Activated CD4-positive, alpha-beta memory T cell treated with anti-CD3 and anti-CD28 coated beads for 36 hours (primary cell): Measurements from ENCODE around the gene SURF1. TPM values are rescaled to one million over a fixed set of nuclear protein-coding genes. Genes with fewer than 3 reads are reported as not detected.

Experiments used
- CTCF ChIA-PET: fragments of 350-600 bp; sonication (Branson Sonifier 250); formaldehyde crosslinking; loops from one replicate; lab custom pipeline; 2021; ENCODE audit warnings: antibody characterized with exemption, inconsistent platforms; lab: Charles Lee
- POLR2A ChIA-PET: fragments of 350-600 bp; sonication (Branson Sonifier 250); formaldehyde crosslinking; loops from one replicate; lab custom pipeline; 2021; ENCODE audit warnings: antibody characterized with exemption; lab: Charles Lee
- DNase-seq: peaks from one replicate; pipeline ENCODE4 v3.0.0-alpha.2; 2020
- H3K27ac Mint-ChIP-seq: one replicate; pipeline ENCODE4 v1.8.0; 2021; ENCODE audit warnings: mixed read lengths
- H3K27me3 Mint-ChIP-seq: one replicate; pipeline ENCODE4 v1.8.0; 2021; ENCODE audit warnings: mixed read lengths
- H3K36me3 Mint-ChIP-seq: one replicate; pipeline ENCODE4 v1.8.0; 2021; ENCODE audit warnings: mixed read lengths
- H3K4me1 Mint-ChIP-seq: one replicate; pipeline ENCODE4 v1.8.0; 2021; ENCODE audit warnings: low read depth, mixed read lengths
- H3K4me3 Mint-ChIP-seq: one replicate; pipeline ENCODE4 v1.8.0; 2021; ENCODE audit warnings: mild to moderate bottlenecking, mixed read lengths
- H3K9me3 Mint-ChIP-seq: one replicate; pipeline ENCODE4 v1.8.0; 2021; ENCODE audit warnings: mixed read lengths
- intact Hi-C: fragments of 100-400 bp; cut with micrococcal nuclease; formaldehyde crosslinking; loops from one replicate; pipeline ENCODE4 v1.15.1; 2023
- total RNA-seq, 2 experiments: library from RNA; stranded (reverse); gene quantifications; one replicate each; pipeline ENCODE4 v1.2.3, GENCODE V29; 2021

SURF1 gene
- total RNA-seq, 2 experiments from 2014 or later, result 24.7 to 26.0 TPM

DNA sequence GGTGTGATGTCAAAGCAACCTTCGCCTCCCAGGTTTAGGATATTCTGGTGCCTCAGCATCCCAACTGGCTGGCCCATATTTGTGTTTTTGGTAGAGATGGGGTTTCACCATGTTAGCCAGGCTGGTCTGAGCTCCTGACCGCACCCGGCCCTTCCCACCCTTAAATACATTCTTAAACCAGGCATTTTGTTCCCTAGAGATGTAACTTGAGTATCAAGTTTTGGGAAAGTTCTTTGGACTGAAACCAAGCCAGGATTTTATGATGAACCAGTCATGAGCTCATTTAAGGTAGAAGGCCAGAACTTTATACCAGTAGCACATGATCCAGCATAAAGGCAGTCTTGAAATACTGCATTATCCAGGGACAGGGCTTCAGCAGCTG is 4.8 kb downstream of the SURF1 start:
- Mint-ChIP-seq H3K4me1 (peaks cover 45% of the 10 kb centered on the region), H3K9me3 (no peaks in the 10 kb centered on the region), H3K27ac (peak overlapping the region; percentile 48), H3K27me3 (no peaks in the 10 kb centered on the region), H3K36me3 (peaks cover 52% of the 10 kb centered on the region), H3K4me3 (no peak overlapping the region)
- ChIA-PET POLR2A (interaction anchor here (1.7 to 14.0 kb wide), 2 partner anchors 12 to 17 kb away, joined by 4 to 381 read pairs; no protein-coding TSS in a partner anchor), CTCF (interaction anchor here (0.7 to 8.0 kb wide), 6 partner anchors 10 to 170 kb away, joined by 3 to 76 read pairs (median 4); no protein-coding TSS in a partner anchor)
- intact Hi-C loops, result loop anchor here (10.0 kb wide), 2 partner anchors 53 to 133 kb away; no protein-coding TSS in a partner anchor
- DNase-seq, result no peak

DNA sequence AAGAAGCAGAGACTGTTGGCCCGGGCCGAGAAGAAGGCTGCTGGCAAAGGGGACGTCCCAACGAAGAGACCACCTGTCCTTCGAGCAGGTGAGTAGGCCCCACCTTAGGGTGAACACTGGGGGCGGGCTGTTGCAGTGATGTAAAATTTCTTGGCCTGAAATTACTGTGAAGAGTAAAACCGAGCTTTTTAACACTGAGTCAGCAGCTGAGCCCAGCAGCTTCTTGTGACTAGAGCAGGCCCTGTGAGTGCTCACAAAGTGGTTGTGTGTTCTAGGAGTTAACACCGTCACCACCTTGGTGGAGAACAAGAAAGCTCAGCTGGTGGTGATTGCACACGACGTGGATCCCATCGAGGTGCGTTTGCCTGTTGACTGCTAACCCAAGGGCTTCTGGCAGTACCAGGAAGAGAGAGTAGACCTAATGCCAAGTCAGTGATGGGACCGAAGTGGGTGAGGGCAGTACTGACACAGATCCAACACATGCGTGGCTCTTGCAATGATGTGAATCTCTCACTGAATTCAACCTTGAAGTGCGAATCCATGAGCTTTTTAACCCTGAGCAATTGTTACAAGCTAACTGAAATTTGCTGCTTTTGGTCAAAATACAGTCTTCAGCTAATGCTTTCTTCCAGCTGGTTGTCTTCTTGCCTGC is 6.2 kb downstream of the SURF1 start:
- intact Hi-C loops, result loop anchor here (5.0 to 10.0 kb wide), 4 partner anchors 55 to 998 kb away; partner anchors contain the start of gene SETX
- Mint-ChIP-seq H3K9me3 (no peaks in the 10 kb centered on the region), H3K27me3 (no peaks in the 10 kb centered on the region), H3K4me1 (peaks cover 46% of the 10 kb centered on the region), H3K27ac (peak overlapping the region; percentile 98), H3K4me3 (peak overlapping the region; percentile 97), H3K36me3 (peaks cover 55% of the 10 kb centered on the region)
- ChIA-PET CTCF (interaction anchor here (0.7 to 8.0 kb wide), 4 partner anchors 9 to 22 kb away, joined by 3 to 76 read pairs (median 8); no protein-coding TSS in a partner anchor), POLR2A (interaction anchor here (1.4 to 14.0 kb wide), 2 partner anchors 10 to 19 kb away, joined by 4 to 381 read pairs; no protein-coding TSS in a partner anchor)
- peak; percentile 69 for DNase-seq

DNA sequence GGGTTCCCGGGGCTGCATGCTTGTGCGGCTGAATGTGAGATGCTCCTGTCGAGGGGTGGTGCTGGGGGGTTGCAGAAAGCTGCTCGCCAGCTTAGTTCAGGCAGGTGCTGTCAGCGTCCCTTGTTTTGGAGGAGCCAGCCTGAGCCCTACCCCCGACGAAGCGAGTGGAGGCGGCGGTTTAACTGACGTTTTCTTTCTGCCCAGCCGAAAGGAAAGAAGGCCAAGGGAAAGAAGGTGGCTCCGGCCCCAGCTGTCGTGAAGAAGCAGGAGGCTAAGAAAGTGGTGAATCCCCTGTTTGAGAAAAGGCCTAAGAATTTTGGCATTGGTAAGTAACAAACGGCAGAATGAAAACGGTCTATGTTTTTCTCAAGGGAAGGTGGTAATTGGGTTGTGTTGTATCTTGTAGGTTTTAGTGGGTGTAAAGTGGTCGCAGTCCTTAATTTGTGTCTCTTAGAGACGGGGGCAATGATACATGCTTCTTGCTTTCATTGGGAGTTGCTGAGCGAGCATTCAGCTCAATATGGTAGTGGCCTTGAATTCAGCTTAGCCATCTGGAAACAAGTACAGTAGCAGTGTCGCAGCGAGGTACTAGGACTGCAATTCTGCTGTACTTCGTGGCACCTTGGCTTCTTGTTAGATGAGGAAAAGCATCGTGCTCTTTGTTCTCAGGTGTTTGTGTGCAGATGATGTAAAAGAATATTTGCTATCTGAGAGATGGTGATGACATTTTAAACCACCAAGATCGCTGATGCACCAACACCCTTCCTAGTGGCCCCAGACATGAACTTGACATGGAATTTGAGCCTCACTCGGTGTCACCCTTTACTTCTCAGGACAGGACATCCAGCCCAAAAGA is 7.3 kb downstream of the SURF1 start:
- POLR2A ChIA-PET, result interaction anchor here (1.0 to 14.0 kb wide), 7 partner anchors 8 to 53 kb away, joined by 3 to 381 read pairs (median 8); partner anchors contain the start of genes STKLD1, SURF1 and SURF2
- no peaks in the 10 kb centered on the region for H3K9me3 Mint-ChIP-seq
- peak overlapping the region; percentile 98 for H3K27ac Mint-ChIP-seq
- peaks cover 38% of the 10 kb centered on the region for H3K4me1 Mint-ChIP-seq
- H3K36me3 Mint-ChIP-seq, result peaks cover 55% of the 10 kb centered on the region
- no peaks in the 10 kb centered on the region for H3K27me3 Mint-ChIP-seq
- CTCF ChIA-PET, result interaction anchor here (1.2 to 8.0 kb wide), 3 partner anchors 10 to 55 kb away, joined by 3 to 76 read pairs (median 5); no protein-coding TSS in a partner anchor
- DNase-seq, result no peak
- H3K4me3 Mint-ChIP-seq, result peak overlapping the region; percentile 97
- intact Hi-C loops, result loop anchor here (1.0 to 5.0 kb wide), 6 partner anchors 7 to 997 kb away; partner anchors contain the start of genes SETX, STKLD1, SURF1 and SURF2

DNA sequence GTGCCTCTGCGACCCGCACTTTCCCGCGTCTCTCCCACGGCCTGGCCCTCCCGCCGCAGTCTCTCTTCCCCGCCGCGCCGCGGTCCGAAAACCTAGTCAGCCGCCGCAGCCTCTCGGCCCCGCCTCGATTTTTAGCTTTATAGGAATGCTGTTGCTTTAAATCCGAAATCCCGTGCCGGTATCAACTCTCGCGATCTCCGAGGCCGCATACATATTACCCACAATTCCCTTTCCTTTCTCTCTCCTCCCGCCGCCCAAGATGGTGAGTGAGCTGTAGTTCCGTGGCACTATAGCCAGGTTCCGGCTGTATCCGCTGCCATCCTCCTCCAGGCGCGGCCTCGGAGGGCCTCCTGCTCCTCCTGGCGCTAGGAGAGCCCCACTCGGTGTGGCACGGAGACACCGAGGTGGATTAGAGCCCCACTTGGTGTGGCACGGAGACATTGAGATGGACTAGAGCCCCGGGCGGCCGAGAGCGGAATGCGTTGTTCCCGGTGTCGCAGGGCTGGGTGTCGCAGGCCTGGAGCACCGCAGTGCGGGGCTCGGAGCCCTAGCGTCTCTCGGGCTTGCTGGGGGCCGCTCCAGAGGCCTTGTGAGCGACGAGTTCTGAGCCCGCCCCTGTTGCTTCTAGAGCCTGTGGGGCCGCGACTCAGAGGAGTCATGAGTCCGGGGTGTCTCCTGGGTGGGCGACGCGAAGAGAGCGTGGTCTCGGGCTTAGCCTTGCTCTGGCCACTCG is 8.1 kb downstream of the SURF1 start, which contains the start of the genes MED22 and RPL7A:
Gene MED22, minus strand, starts transcription at position 147 of the 733 bp plus-strand sequence. CDS start 1,469 bp downstream, outside the sequence.
Gene RPL7A, plus strand, starts transcription at position 234 of the 733 bp plus-strand sequence. Its CDS starts 26 bp downstream, at position 260.
- H3K27ac Mint-ChIP-seq, result peak within 1 kb of the TSS; percentile 98
- H3K9me3 Mint-ChIP-seq, result no peaks in the 10 kb centered on the region
- DNase-seq, result peak; percentile 96
- H3K27me3 Mint-ChIP-seq, result no peaks in the 10 kb centered on the region
- ChIA-PET CTCF (interaction anchor here (0.7 to 8.0 kb wide), 4 partner anchors 11 to 204 kb away, joined by 3 to 76 read pairs (median 4); no protein-coding TSS in a partner anchor), POLR2A (interaction anchor here (1.0 to 14.0 kb wide), 12 partner anchors 8 to 111 kb away, joined by 3 to 381 read pairs (median 5); partner anchors contain the start of genes CACFD1, STKLD1, SURF1 and SURF2)
- H3K36me3 Mint-ChIP-seq, result peaks cover 53% of the 10 kb centered on the region
- H3K4me1 Mint-ChIP-seq, result peaks cover 38% of the 10 kb centered on the region
- intact Hi-C loops, result loop anchor here (1.0 to 5.0 kb wide), 6 partner anchors 8 to 996 kb away; partner anchors contain the start of genes SETX, STKLD1, SURF1 and SURF2
- peak within 1 kb of the TSS; percentile 97 for H3K4me3 Mint-ChIP-seq

DNA sequence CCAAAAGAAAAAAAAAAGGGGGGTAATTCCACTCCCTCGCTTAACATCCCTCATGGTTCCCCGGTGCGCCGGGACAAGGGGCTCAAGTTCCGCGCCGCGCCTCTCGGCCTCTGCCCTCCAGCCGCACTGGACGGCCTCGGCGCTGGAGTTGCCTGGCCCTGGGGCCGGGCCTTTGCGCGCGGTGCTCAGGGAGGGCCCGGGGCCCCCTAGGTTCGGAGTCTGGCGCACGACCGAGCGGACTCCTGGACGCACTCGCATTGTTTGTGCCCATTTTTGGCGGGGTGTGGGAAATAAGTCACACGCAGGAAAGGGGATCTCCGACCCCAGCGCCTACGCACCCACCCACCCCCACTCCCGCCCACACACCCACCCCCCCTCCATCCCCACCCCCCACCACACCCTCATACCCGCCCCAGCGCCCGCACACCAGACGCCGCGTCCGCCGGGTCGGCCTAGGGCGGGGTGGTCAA is 8.7 kb downstream of the SURF1 start:
- H3K9me3 Mint-ChIP-seq, result no peaks in the 10 kb centered on the region
- peaks cover 38% of the 10 kb centered on the region for H3K4me1 Mint-ChIP-seq
- DNase-seq, result no peak
- H3K27me3 Mint-ChIP-seq, result no peaks in the 10 kb centered on the region
- ChIA-PET CTCF (interaction anchor here (0.7 to 8.0 kb wide), 4 partner anchors 12 to 204 kb away, joined by 3 to 76 read pairs (median 4); no protein-coding TSS in a partner anchor), POLR2A (interaction anchor here (1.0 to 14.0 kb wide), 13 partner anchors 8 to 112 kb away, joined by 3 to 381 read pairs (median 5); partner anchors contain the start of genes CACFD1, STKLD1, SURF1 and SURF2)
- H3K4me3 Mint-ChIP-seq, result peak overlapping the region; percentile 97
- intact Hi-C loops, result loop anchor here (5.0 kb wide), 2 partner anchors 160 to 995 kb away; partner anchors contain the start of gene SETX
- H3K27ac Mint-ChIP-seq, result peak overlapping the region; percentile 98
- H3K36me3 Mint-ChIP-seq, result peaks cover 52% of the 10 kb centered on the region

DNA sequence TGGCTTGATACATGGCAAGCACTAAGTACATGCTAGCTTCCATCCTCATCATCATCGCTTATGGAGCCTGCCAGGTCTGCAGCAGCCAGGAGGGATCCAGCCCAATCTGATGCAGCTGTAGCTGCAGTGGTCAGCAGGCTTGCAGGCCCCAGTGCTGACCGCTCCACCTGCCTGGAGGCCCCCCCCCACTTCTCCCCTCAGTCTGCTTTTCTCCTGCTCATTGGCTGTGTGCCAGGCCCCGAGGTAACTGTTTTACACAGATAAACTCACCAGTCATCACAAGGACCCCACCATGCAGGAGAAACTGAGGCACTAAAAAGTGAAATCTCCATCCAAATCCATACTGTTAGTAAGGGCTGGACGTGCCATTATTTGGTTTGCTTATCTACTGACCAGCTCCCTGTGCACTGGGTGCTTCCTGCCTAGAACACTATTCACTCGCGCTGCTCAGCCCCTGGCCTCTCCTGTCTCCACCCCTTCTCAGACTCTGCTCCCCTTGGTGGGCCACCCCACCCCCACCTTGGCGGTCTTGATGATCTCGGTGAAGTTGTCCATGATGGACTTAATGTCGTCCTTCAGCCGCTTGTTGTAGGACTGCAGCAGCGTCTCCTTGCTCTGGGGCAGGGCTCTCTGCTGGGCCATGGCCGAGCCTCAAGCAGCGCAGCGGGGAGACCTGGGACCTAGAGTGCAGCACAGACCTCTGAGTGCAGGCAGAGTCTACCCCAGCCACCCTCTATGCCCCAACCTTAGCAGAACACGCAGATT is 10.1 kb downstream of the SURF1 start:
- H3K4me3 Mint-ChIP-seq, result peak overlapping the region; percentile 97
- H3K4me1 Mint-ChIP-seq, result peaks cover 38% of the 10 kb centered on the region
- H3K27ac Mint-ChIP-seq, result peak overlapping the region; percentile 8
- H3K9me3 Mint-ChIP-seq, result no peaks in the 10 kb centered on the region
- ChIA-PET POLR2A (interaction anchor here (1.1 to 1.6 kb wide), 4 partner anchors 14 to 31 kb away, joined by 4 to 8 read pairs (median 6); no protein-coding TSS in a partner anchor), CTCF (interaction anchor here (8.0 kb wide), 1 partner anchor 26 kb away, joined by 76 read pairs; no protein-coding TSS in a partner anchor)
- intact Hi-C loops, result loop anchor here (5.0 kb wide), 2 partner anchors 159 to 994 kb away; partner anchors contain the start of gene SETX
- DNase-seq, result no peak
- H3K36me3 Mint-ChIP-seq, result peaks cover 45% of the 10 kb centered on the region
- no peaks in the 10 kb centered on the region for H3K27me3 Mint-ChIP-seq

DNA sequence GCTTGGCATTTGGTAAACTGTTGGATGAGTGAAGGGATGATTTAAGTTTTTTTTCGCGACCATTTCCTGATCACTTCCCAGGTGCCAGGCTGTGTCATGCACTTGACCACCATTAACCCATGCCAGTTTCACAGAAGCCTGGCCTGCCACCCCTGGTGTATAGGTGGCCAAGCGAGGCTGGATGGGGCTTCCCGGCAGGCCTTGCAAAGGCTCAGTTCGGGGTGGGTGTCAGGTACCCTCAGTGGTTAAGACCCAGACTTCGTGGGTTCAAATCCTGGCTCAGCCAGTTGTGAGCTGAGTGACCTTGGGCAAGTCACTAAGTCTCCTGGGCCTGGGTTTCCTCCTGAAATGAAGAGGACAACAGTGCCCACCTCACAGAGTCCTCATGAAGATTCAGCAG is 10.7 kb downstream of the SURF1 start:
- intact Hi-C loops, result loop anchor here (5.0 kb wide), 2 partner anchors 158 to 993 kb away; partner anchors contain the start of gene SETX
- POLR2A ChIA-PET, result interaction anchor here (1.6 kb wide), 2 partner anchors 15 to 25 kb away, joined by 6 read pairs; no protein-coding TSS in a partner anchor
- Mint-ChIP-seq H3K4me1 (peaks cover 38% of the 10 kb centered on the region), H3K36me3 (peaks cover 46% of the 10 kb centered on the region), H3K27me3 (no peaks in the 10 kb centered on the region), H3K9me3 (no peaks in the 10 kb centered on the region), H3K4me3 (no peak overlapping the region), H3K27ac (no peak overlapping the region)
- no peak for DNase-seq
- CTCF ChIA-PET, result interaction anchor here (8.0 kb wide), 1 partner anchor 27 kb away, joined by 76 read pairs; no protein-coding TSS in a partner anchor

DNA sequence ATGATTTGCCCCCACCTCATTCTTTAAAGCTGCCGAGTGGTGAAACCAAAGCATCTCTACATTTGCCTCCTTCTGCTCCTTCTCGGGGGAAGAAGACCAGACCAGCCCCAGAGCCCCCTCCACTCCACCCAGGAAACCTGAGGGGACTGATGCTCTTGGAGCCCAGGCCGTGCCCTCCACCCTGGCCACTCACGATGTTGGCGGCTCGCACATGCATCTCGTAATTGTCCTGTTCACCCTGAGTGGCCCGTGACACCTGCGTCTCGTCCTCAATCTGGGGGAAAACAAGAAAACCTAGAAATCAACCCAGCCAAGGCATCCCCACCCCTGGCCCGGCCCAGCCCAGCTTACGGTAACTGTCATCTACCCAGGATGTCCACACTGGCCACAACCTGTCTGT is 11.3 kb downstream of the SURF1 start:
- Mint-ChIP-seq H3K4me1 (peaks cover 37% of the 10 kb centered on the region), H3K27me3 (no peaks in the 10 kb centered on the region), H3K9me3 (no peaks in the 10 kb centered on the region), H3K4me3 (no peak overlapping the region), H3K36me3 (peaks cover 43% of the 10 kb centered on the region), H3K27ac (no peak overlapping the region)
- intact Hi-C loops, result loop anchor here (5.0 kb wide), 2 partner anchors 158 to 993 kb away; partner anchors contain the start of gene SETX
- ChIA-PET CTCF (no interaction called here), POLR2A (no interaction called here)
- no peak for DNase-seq

DNA sequence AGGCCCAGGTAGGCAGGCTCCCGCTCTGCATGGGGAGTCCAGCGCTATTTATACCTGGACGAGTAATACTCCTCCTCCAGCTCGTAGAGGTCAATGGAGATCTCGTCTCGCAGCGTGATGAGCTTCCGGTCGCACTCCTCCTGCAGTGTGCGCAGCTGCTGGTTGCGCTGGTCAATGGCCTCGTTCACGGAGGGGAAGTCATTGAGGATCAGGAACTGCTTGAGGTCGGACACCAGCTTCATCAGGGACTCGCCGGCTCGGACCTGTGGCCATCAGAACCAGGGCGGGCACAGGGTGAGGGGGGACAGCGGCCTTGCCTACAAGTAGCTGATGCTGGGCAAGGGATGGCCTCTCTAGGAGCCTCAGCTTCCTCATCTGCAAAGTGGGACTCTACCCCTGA is 12.2 kb downstream of the SURF1 start:
- DNase-seq, result no peak
- Mint-ChIP-seq H3K27me3 (no peaks in the 10 kb centered on the region), H3K27ac (no peak overlapping the region), H3K4me1 (peaks cover 28% of the 10 kb centered on the region), H3K36me3 (peaks cover 36% of the 10 kb centered on the region), H3K4me3 (no peak overlapping the region), H3K9me3 (no peaks in the 10 kb centered on the region)
- intact Hi-C loops, result no loop called here
- CTCF ChIA-PET, result interaction anchor here (0.9 kb wide), 1 partner anchor 143 kb away, joined by 3 read pairs; no protein-coding TSS in a partner anchor
- POLR2A ChIA-PET, result no interaction called here
